Measurements from ENCODE around the gene ROBO3. TPM values are rescaled to one million over a fixed set of nuclear protein-coding genes. Genes with fewer than 3 reads are reported as not detected.

The ROBO3 gene
- total RNA-seq, 1 experiment from 2014 or later: 30.7 TPM

GRCh38 chr11:124859171-124859570 lies 6.1 kb upstream of the ROBO3 start:
- no peak for ATAC-seq
- H3K36me3 ChIP-seq (ENCODE audit: control insufficient read depth in 1 of 2, insufficient read depth in 2 of 2, low read length in 2 of 2): no peaks in the 10 kb centered on the region
- no TSS peak for BruUV-seq (replicated peaks)
- TF ChIP-seq TCF7L2 (IDR thresholded peaks at IDR 0.05; ENCODE audit: borderline replicate concordance, extremely low read depth, insufficient read depth, insufficient read length): no peak
- no peak for TF ChIP-seq CTCF (IDR thresholded peaks at IDR 0.05 in 2 of 3, conservative IDR thresholded peaks at IDR 0.05 in 1 of 3; ENCODE audit: borderline replicate concordance in 1 of 3, insufficient read depth in 1 of 3, low read depth in 2 of 3, low read length in 2 of 3)
- TF ChIP-seq EGR1 (IDR thresholded peaks at IDR 0.05; ENCODE audit: low read depth): no peak
- TF ChIP-seq MAX (IDR thresholded peaks at IDR 0.05): no peak
- no peak for TF ChIP-seq RAD21 (IDR thresholded peaks at IDR 0.05; ENCODE audit: low read depth)
- TF ChIP-seq SRF (IDR thresholded peaks at IDR 0.05; ENCODE audit: low read depth): no peak
- TF ChIP-seq FOSL1 (IDR thresholded peaks at IDR 0.05; ENCODE audit: low read depth): no peak
- TF ChIP-seq CBX3 (IDR thresholded peaks at IDR 0.05; ENCODE audit: low read depth): no peak
- no peak for TF ChIP-seq ATF3 (IDR thresholded peaks at IDR 0.05)
- TF ChIP-seq EZH2phosphoT487 (IDR thresholded peaks at IDR 0.05; ENCODE audit: borderline replicate concordance): no peak
- TF ChIP-seq ZNF274 (IDR thresholded peaks at IDR 0.05; ENCODE audit: low read depth, low read length): no peak
- TF ChIP-seq ZFX (IDR thresholded peaks at IDR 0.05): no peak
- no peak for TF ChIP-seq EZH2 (IDR thresholded peaks at IDR 0.05)
- no peak for TF ChIP-seq YY1 (IDR thresholded peaks at IDR 0.05; ENCODE audit: extremely low read depth, insufficient replicate concordance, low read depth, low read length)
- TF ChIP-seq POLR2A (IDR thresholded peaks at IDR 0.05; ENCODE audit: borderline replicate concordance, extremely low read depth, insufficient read depth, insufficient read length): no peak
- no peak for TF ChIP-seq CEBPB (IDR thresholded peaks at IDR 0.05; ENCODE audit: low read depth)
- no peak overlapping the region for H3K27ac ChIP-seq (ENCODE audit: low read depth, low read length)
- RAD21 ChIA-PET (ENCODE audit: low non-redundant PET in 1 of 2, low total read pairs in 2 of 2, uncharacterized antibody in 2 of 2, unreplicated experiment in 2 of 2): no interaction called here
- no peaks in the 10 kb centered on the region for H3K9me3 ChIP-seq (ENCODE audit: control insufficient read depth in 1 of 2, insufficient read depth in 1 of 2, low read depth in 1 of 2, low read length in 2 of 2)
- POLR2A ChIA-PET: no interaction called here
- intact Hi-C loops (cut with micrococcal nuclease): no loop called here
- H3K27me3 ChIP-seq (ENCODE audit: insufficient read depth, low read length): peaks cover 13% of the 10 kb centered on the region; the same call in 1 of the 2 replicates
- H3K4me1 ChIP-seq (ENCODE audit: control insufficient read depth in 1 of 2, insufficient read depth in 2 of 2, low read length in 2 of 2): peaks cover 4 to 9% of the 10 kb centered on the region in 2 experiments; a peak in 2 of 4 replicates
- no peak overlapping the region for H3K4me2 ChIP-seq (ENCODE audit: low read length)
- no peaks in the 10 kb centered on the region for H3K9me2 ChIP-seq (ENCODE audit: insufficient read depth)
- no peaks in the 10 kb centered on the region for H3K79me2 ChIP-seq (ENCODE audit: insufficient read depth, low read length)
- no peaks in the 10 kb centered on the region for H4K20me1 ChIP-seq (ENCODE audit: insufficient read depth)
- no peak for DNase-seq (ENCODE audit: low read depth, low spot score)
- CTCF ChIA-PET: no interaction called here
- no peak overlapping the region for H2AFZ ChIP-seq (ENCODE audit: low read depth, low read length, poor library complexity, severe bottlenecking)
- H3K4me3 ChIP-seq (replicated peaks in 1 of 2; ENCODE audit: low read depth in 1 of 2, low read length in 2 of 2): no peak overlapping the region
- H3K9ac ChIP-seq (ENCODE audit: low read length): no peak overlapping the region
